HEK293 (cell line): Measurements from ENCODE around the gene FNDC3A.

Source experiments
- CTCF ChIA-PET: fragments of 350-600 bp; formaldehyde crosslinking; extraction: SDS; loops from one replicate; lab custom pipeline; 2021; ENCODE audit warnings: antibody characterized with exemption; lab: Yijun Ruan, JAX
- POLR2A ChIA-PET: fragments of 300-600 bp; formaldehyde crosslinking; extraction: SDS; loops from one replicate; lab custom pipeline; 2020; ENCODE audit warnings: antibody characterized with exemption, inconsistent platforms; lab: Yijun Ruan, JAX
- H3K27ac ChIP-seq: fragments of 200-500 bp; sonication (Bioruptor generic); 2 replicates; pipeline ENCODE4 v1.5.1; 2014; ENCODE audit warnings: low read depth, low read length, control low read depth, inconsistent platforms; ENCODE audit errors: extremely low read depth
- H3K36me3 ChIP-seq, 2 experiments: fragments of 200-500 bp in 1 of 2; sonication (Bioruptor generic) in 1 of 2; 1 replicate in 1 of 2; 2 replicates in 1 of 2; pipeline ENCODE4 v1.5.1; 2014 to 2017; ENCODE audit warnings: inconsistent platforms in 2 of 2, low read length in 2 of 2; ENCODE audit not compliant: control insufficient read depth in 2 of 2, insufficient read depth in 1 of 2
- H3K4me1 ChIP-seq: fragments of 200-500 bp; sonication (Bioruptor generic); 2 replicates; pipeline ENCODE4 v1.5.1; 2014; ENCODE audit warnings: mild to moderate bottlenecking, low read length, inconsistent platforms; ENCODE audit not compliant: control insufficient read depth, insufficient read depth
- H3K4me3 ChIP-seq: 2 replicates; pipeline ENCODE4 v1.5.1; 2011; ENCODE audit warnings: low read depth, mild to moderate bottlenecking, control low read depth, low read length, moderate library complexity
- H3K9me3 ChIP-seq: fragments of 200-500 bp; sonication (Bioruptor generic); 2 replicates; pipeline ENCODE4 v1.5.1; 2014; ENCODE audit warnings: low read depth, low read length, inconsistent platforms; ENCODE audit not compliant: control insufficient read depth, insufficient read depth
- BCL11B ChIP-seq: fragments of 450-650 bp; formaldehyde crosslinking; IDR thresholded peaks from 2 replicates; pipeline ENCODE4 v1.5.1; 2016; ENCODE audit warnings: low read depth, missing biosample characterization, missing genetic modification characterization
- KLF7 ChIP-seq: fragments of 450-650 bp; formaldehyde crosslinking; IDR thresholded peaks from 2 replicates; pipeline ENCODE4 v1.5.1; 2016; ENCODE audit warnings: missing biosample characterization, missing genetic modification characterization, borderline replicate concordance
- KLF9 ChIP-seq: fragments of 450-650 bp; formaldehyde crosslinking; IDR thresholded peaks from 2 replicates; pipeline ENCODE4 v1.5.1; 2016; ENCODE audit warnings: missing biosample characterization, missing genetic modification characterization, low read depth
- MYNN ChIP-seq: fragments of 450-650 bp; formaldehyde crosslinking; IDR thresholded peaks from 2 replicates; pipeline ENCODE4 v1.5.1; 2016; ENCODE audit warnings: missing biosample characterization, missing genetic modification characterization, borderline replicate concordance
- PRDM1 ChIP-seq: fragments of 450-650 bp; formaldehyde crosslinking; IDR thresholded peaks from 2 replicates; pipeline ENCODE4; 2016; ENCODE audit warnings: missing biosample characterization, missing genetic modification characterization
- ZBTB7A ChIP-seq: fragments of 450-650 bp; formaldehyde crosslinking; IDR thresholded peaks from 2 replicates; pipeline ENCODE4 v1.5.1; 2016; ENCODE audit warnings: low read depth, missing biosample characterization, missing genetic modification characterization
- ZNF114 ChIP-seq: fragments of 450-650 bp; formaldehyde crosslinking; IDR thresholded peaks from 2 replicates; pipeline ENCODE4 v1.5.0; 2017; ENCODE audit warnings: missing biosample characterization, missing genetic modification characterization
- ZNF138 ChIP-seq: fragments of 450-650 bp; formaldehyde crosslinking; IDR thresholded peaks from 2 replicates; pipeline ENCODE4 v1.5.1; 2016; ENCODE audit warnings: missing biosample characterization, missing genetic modification characterization, borderline replicate concordance
- ZNF292 ChIP-seq: fragments of 450-650 bp; formaldehyde crosslinking; IDR thresholded peaks from 2 replicates; pipeline ENCODE4 v1.5.1; 2016; ENCODE audit warnings: low read depth, missing biosample characterization, missing genetic modification characterization, borderline replicate concordance
- ZNF350 ChIP-seq: fragments of 450-650 bp; formaldehyde crosslinking; IDR thresholded peaks from 2 replicates; pipeline ENCODE4 v1.5.0; 2017; ENCODE audit warnings: missing biosample characterization, mild to moderate bottlenecking, missing genetic modification characterization
- ZNF354C ChIP-seq: fragments of 450-650 bp; formaldehyde crosslinking; IDR thresholded peaks from 2 replicates; pipeline ENCODE4 v1.5.1; 2016; ENCODE audit warnings: missing biosample characterization, missing genetic modification characterization, low read depth, borderline replicate concordance
- ZNF501 ChIP-seq: fragments of 450-650 bp; formaldehyde crosslinking; IDR thresholded peaks from 2 replicates; pipeline ENCODE4 v1.5.1; 2016; ENCODE audit warnings: missing biosample characterization, missing genetic modification characterization
- ZNF510 ChIP-seq: fragments of 450-650 bp; formaldehyde crosslinking; IDR thresholded peaks from 2 replicates; pipeline ENCODE4 v1.5.1; 2018; ENCODE audit warnings: mild to moderate bottlenecking, missing genetic modification characterization, missing biosample characterization; ENCODE audit not compliant: insufficient replicate concordance
- ZNF530 ChIP-seq: fragments of 450-650 bp; formaldehyde crosslinking; IDR thresholded peaks from 2 replicates; pipeline ENCODE4 v1.5.1; 2016; ENCODE audit warnings: low read depth, missing biosample characterization, missing genetic modification characterization
- ZNF560 ChIP-seq: fragments of 450-650 bp; formaldehyde crosslinking; IDR thresholded peaks from 2 replicates; pipeline ENCODE4 v1.5.1; 2017; ENCODE audit warnings: missing biosample characterization, missing genetic modification characterization, borderline replicate concordance
- ZNF623 ChIP-seq: fragments of 450-650 bp; formaldehyde crosslinking; IDR thresholded peaks from 2 replicates; pipeline ENCODE4 v1.5.1; 2016; ENCODE audit warnings: missing biosample characterization, missing genetic modification characterization
- ZNF768 ChIP-seq: fragments of 450-650 bp; formaldehyde crosslinking; IDR thresholded peaks from 2 replicates; pipeline ENCODE4 v1.5.1; 2018; ENCODE audit warnings: missing biosample characterization, mild to moderate bottlenecking, missing genetic modification characterization
- TF ChIP-seq, protein P1 (sequence below): fragments of 450-650 bp; formaldehyde crosslinking; IDR thresholded peaks from 2 replicates; pipeline ENCODE4 v1.5.1; 2016; ENCODE audit warnings: missing biosample characterization, missing genetic modification characterization
- TF ChIP-seq, protein P2 (sequence below): fragments of 450-650 bp; IDR thresholded peaks from 2 replicates; pipeline ENCODE4 v1.5.1; 2018; ENCODE audit warnings: missing biosample characterization, mild to moderate bottlenecking, missing genetic modification characterization
- TF ChIP-seq, protein P3 (sequence below): fragments of 450-650 bp; formaldehyde crosslinking; IDR thresholded peaks from 2 replicates; pipeline ENCODE4 v1.5.1; 2016; ENCODE audit warnings: missing biosample characterization, missing genetic modification characterization
- TF ChIP-seq, protein P4 (sequence below): fragments of 450-650 bp; formaldehyde crosslinking; IDR thresholded peaks from 2 replicates; pipeline ENCODE4 v1.5.1; 2017; ENCODE audit warnings: missing biosample characterization, mild to moderate bottlenecking, missing genetic modification characterization, moderate library complexity

The FNDC3A gene

DNA sequence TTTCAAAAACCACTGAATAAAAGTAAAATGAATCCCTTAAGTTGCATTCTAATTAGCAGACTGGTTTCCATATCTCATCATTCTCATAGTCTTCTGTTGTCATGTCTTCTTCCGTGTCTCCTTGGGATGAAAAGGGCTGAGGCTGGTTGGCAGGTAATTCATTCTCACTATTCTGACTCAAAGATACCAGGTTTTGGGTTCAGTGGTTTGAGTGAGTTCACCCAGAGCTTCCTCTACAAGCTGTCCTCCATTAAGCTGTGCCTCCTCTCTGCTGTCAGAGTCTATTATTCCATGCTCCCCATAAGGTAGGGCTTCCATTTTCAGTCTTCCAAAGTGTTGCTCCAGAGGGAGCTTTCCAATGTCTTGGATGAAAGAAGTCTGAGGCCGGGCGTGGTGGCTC is 68.3 kb downstream of the FNDC3A start:
- H3K9me3 ChIP-seq = no peaks in the 10 kb centered on the region
- H3K36me3 ChIP-seq = no peaks in the 10 kb centered on the region; a peak in 1 of 3 replicates
- POLR2A ChIA-PET = no interaction called here
- H3K4me3 ChIP-seq = no peak overlapping the region
- CTCF ChIA-PET = interaction anchor here (0.6 kb wide), 1 partner anchor 40 kb away, joined by 3 read pairs; no protein-coding TSS in a partner anchor
- no peak overlapping the region for H3K27ac ChIP-seq
- H3K4me1 ChIP-seq = no peaks in the 10 kb centered on the region
- TF ChIP-seq, protein P1, sequence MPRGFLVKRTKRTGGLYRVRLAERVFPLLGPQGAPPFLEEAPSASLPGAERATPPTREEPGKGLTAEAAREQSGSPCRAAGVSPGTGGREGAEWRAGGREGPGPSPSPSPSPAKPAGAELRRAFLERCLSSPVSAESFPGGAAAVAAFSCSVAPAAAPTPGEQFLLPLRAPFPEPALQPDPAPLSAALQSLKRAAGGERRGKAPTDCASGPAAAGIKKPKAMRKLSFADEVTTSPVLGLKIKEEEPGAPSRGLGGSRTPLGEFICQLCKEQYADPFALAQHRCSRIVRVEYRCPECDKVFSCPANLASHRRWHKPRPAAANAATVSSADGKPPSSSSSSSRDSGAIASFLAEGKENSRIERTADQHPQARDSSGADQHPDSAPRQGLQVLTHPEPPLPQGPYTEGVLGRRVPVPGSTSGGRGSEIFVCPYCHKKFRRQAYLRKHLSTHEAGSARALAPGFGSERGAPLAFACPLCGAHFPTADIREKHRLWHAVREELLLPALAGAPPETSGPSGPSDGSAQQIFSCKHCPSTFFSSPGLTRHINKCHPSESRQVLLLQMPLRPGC = no peak
- TF ChIP-seq ZNF138 (no peak), KLF7 (tag by site-specific recombination) (no peak)
- TF ChIP-seq, protein P2, sequence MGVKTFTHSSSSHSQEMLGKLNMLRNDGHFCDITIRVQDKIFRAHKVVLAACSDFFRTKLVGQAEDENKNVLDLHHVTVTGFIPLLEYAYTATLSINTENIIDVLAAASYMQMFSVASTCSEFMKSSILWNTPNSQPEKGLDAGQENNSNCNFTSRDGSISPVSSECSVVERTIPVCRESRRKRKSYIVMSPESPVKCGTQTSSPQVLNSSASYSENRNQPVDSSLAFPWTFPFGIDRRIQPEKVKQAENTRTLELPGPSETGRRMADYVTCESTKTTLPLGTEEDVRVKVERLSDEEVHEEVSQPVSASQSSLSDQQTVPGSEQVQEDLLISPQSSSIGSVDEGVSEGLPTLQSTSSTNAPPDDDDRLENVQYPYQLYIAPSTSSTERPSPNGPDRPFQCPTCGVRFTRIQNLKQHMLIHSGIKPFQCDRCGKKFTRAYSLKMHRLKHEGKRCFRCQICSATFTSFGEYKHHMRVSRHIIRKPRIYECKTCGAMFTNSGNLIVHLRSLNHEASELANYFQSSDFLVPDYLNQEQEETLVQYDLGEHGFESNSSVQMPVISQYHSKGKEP (tag by site-specific recombination) = no peak
- TF ChIP-seq, protein P3, sequence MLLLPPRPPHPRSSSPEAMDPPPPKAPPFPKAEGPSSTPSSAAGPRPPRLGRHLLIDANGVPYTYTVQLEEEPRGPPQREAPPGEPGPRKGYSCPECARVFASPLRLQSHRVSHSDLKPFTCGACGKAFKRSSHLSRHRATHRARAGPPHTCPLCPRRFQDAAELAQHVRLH = no peak

DNA sequence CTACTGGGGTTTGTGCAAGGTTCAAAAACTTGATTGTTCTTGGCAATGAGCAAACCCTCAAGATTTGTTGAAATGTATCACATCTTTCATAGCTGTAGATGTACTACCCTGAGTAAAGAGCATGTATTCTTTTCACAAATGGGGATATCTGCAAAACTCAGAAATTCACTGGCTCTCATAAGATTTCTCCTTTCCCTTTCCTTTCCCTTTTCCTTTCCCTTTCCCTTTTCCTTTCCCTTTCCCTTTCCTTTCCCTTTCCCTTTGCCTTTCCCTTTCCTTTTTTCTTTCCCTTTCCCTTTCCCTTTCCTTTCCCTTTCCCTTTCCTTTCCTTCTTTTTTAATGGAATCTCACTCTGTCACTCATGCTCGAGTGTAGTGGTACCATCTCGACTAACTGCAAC is 69.1 kb downstream of the FNDC3A start:
- POLR2A ChIA-PET = no interaction called here
- no peaks in the 10 kb centered on the region for H3K9me3 ChIP-seq
- H3K36me3 ChIP-seq = no peaks in the 10 kb centered on the region; a peak in 1 of 3 replicates
- CTCF ChIA-PET = no interaction called here
- no peak overlapping the region for H3K4me3 ChIP-seq
- no peaks in the 10 kb centered on the region for H3K4me1 ChIP-seq
- TF ChIP-seq PRDM1 (tag by site-specific recombination) (peak; percentile 100), ZNF530 (tag by site-specific recombination) (peak; percentile 57)
- TF ChIP-seq, protein P3 = no peak
- no peak overlapping the region for H3K27ac ChIP-seq

DNA sequence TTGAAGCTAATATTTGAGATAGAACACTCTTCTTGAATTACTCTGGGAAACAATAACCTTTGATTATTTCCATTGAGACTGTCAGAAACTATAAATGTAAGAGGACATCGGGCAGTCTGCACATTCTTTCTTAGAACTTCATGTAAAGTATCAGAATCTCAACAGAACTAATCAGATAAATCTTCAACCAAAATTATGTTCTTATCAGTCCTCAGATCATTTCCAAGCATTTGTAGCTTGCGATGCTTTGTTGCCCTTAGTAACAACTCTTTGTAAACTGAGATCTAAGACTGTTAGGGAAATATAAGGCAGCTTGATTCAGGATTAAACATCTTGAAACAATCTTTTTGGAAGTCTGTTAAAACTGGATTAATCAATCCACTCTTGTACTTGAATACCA is 70.3 kb downstream of the FNDC3A start:
- TF ChIP-seq ZNF354C (no peak), MYNN (tag by site-specific recombination) (no peak)
- no peaks in the 10 kb centered on the region for H3K4me1 ChIP-seq
- CTCF ChIA-PET = no interaction called here
- H3K36me3 ChIP-seq = no peaks in the 10 kb centered on the region
- no peak overlapping the region for H3K4me3 ChIP-seq
- H3K27ac ChIP-seq = no peak overlapping the region
- POLR2A ChIA-PET = no interaction called here
- H3K9me3 ChIP-seq = no peaks in the 10 kb centered on the region

DNA sequence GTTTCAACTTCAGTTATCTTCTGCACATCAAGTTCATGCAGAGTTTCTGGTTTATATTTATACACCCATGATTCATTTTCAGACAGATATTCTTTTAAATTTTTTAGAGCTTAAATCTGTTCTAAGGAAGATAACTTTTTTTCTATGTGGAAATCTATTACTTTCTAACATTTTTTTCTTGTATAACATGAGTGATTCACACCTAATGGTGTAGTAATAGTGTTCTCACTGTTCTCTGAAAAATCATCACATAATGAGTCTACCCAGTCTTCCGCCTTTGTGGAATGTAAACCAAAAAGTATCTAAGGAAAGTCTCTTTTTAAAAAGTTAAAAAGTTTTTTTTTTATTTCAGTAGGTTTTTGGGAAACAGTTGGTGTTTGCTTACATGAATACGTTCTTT is 70.8 kb downstream of the FNDC3A start:
- Histone ChIP-seq H3K27ac (no peak overlapping the region), H3K4me3 (no peak overlapping the region), H3K9me3 (no peaks in the 10 kb centered on the region), H3K4me1 (no peaks in the 10 kb centered on the region), H3K36me3 (no peaks in the 10 kb centered on the region)
- POLR2A ChIA-PET = no interaction called here
- TF ChIP-seq ZNF560 (tag by site-specific recombination) = no peak
- TF ChIP-seq ZNF114 (tag by site-specific recombination) = no peak
- TF ChIP-seq ZNF510 (tag by site-specific recombination) = no peak
- TF ChIP-seq, protein P4, sequence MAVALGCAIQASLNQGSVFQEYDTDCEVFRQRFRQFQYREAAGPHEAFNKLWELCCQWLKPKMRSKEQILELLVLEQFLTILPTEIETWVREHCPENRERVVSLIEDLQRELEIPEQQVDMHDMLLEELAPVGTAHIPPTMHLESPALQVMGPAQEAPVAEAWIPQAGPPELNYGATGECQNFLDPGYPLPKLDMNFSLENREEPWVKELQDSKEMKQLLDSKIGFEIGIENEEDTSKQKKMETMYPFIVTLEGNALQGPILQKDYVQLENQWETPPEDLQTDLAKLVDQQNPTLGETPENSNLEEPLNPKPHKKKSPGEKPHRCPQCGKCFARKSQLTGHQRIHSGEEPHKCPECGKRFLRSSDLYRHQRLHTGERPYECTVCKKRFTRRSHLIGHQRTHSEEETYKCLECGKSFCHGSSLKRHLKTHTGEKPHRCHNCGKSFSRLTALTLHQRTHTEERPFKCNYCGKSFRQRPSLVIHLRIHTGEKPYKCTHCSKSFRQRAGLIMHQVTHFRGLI = no peak
- no peak for TF ChIP-seq ZBTB7A (tag by site-specific recombination)
- no peak for TF ChIP-seq ZNF292
- no peak for TF ChIP-seq ZNF501 (tag by site-specific recombination)
- no peak for TF ChIP-seq KLF9 (tag by site-specific recombination)
- no peak for TF ChIP-seq BCL11B (tag by site-specific recombination)
- no peak for TF ChIP-seq ZNF768
- TF ChIP-seq ZNF350 = no peak
- no peak for TF ChIP-seq ZNF623 (tag by site-specific recombination)
- TF ChIP-seq, protein P2 (tag by site-specific recombination) = no peak
- CTCF ChIA-PET = no interaction called here
